ENCODE data around the gene RORB.

The RORB gene

DNA sequence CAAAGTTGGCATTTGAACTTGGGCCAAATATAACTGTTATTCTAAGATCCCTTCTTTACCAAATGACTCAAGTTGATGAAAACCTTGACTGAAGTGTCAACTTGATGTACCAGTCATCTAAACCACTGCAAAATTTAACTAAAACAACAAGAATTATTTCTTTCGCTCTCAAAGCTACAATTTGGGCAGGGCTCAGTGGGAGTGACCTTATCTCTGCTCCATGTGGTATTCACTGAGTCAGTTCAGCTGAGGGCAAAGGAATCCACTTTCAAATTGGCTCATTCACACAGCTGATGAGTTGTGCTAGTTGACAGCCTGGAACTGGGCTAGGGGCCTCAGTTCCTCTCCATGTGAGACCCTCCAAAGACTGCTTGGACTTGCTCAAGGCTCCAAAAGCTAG is 166.3 kb downstream of the RORB start:
- ChIA-PET CTCF (interaction anchor here (0.8 to 2.0 kb wide), 6 partner anchors 11 to 110 kb away, joined by 3 to 5 read pairs (median 4); no protein-coding TSS in a partner anchor), POLR2A (no interaction called here)
- DNase-seq (ENCODE audit: extremely low spot score), result no peak
- TF ChIP-seq, protein P1, sequence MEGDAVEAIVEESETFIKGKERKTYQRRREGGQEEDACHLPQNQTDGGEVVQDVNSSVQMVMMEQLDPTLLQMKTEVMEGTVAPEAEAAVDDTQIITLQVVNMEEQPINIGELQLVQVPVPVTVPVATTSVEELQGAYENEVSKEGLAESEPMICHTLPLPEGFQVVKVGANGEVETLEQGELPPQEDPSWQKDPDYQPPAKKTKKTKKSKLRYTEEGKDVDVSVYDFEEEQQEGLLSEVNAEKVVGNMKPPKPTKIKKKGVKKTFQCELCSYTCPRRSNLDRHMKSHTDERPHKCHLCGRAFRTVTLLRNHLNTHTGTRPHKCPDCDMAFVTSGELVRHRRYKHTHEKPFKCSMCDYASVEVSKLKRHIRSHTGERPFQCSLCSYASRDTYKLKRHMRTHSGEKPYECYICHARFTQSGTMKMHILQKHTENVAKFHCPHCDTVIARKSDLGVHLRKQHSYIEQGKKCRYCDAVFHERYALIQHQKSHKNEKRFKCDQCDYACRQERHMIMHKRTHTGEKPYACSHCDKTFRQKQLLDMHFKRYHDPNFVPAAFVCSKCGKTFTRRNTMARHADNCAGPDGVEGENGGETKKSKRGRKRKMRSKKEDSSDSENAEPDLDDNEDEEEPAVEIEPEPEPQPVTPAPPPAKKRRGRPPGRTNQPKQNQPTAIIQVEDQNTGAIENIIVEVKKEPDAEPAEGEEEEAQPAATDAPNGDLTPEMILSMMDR (IDR thresholded peaks at IDR 0.05; ENCODE audit: control extremely low read depth, extremely low read depth, low read depth, missing control alignments), result no peak

DNA sequence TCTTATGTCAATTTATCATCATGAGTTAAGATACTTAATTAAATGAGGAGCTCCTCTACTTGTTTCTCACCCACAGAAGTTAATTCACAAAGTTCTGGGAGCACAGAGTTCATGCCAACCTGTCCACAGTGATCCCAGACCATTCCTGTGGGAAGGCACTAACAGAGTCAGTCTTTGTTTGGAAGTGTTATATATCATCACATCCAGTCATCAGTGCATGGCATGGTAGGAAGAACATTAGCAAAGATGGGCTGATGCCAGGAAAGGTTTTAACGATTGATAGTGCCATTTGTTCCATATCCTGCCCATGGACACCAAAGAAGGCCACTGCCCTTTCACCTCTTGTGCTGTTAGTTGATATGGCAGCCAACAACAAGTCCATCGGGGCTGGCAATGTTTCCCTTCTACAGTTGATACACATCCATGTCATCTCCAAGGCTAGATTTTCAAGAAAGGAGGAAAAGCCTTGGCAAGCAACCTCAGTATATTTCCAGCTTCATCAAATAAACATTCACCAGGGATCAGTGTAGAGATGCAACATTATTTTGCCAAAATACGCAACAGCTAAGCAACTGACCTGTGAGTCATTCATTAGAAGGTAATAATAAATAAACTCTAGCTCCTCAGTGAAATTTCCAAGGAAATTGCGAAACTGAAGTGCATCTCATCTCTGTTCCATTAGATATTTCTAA is 169.6 kb downstream of the RORB start:
- TF ChIP-seq, protein P1 (IDR thresholded peaks at IDR 0.05; ENCODE audit: control extremely low read depth, extremely low read depth, low read depth, missing control alignments), result no peak
- DNase-seq (ENCODE audit: extremely low spot score), result no peak
- POLR2A ChIA-PET, result no interaction called here
- CTCF ChIA-PET, result interaction anchor here (2.1 kb wide), 1 partner anchor 10 kb away, joined by 6 read pairs; no protein-coding TSS in a partner anchor

DNA sequence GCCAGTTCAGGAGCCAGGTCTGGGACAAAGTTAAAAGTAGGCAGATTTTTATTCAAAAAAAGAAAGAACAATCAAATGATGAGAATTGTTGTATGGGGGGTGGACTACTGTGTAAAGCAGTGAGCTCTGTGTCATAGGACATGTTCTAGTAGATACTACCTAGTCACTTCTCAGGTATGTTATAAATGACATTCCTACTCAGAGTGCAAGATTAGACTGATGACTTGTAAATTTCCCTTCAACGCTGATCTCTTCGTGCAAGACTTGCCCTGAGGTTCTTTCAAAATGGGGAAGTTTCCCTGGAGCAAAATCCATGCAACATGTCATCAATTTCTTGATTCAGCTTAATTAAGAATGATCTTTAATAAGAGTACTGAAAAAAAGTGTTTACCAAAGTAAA is 175.1 kb downstream of the RORB start:
- CTCF ChIA-PET, result no interaction called here
- DNase-seq (ENCODE audit: extremely low spot score), result no peak
- POLR2A ChIA-PET, result no interaction called here
- TF ChIP-seq, protein P1 (IDR thresholded peaks at IDR 0.05; ENCODE audit: control extremely low read depth, extremely low read depth, low read depth, missing control alignments), result no peak

GRCh38 chr9:74674077-74674476 is 176.9 kb downstream of the RORB start:
- TF ChIP-seq, protein P1 (IDR thresholded peaks at IDR 0.05; ENCODE audit: control extremely low read depth, extremely low read depth, low read depth, missing control alignments), result no peak
- no peak for DNase-seq (ENCODE audit: extremely low spot score)
- CTCF ChIA-PET, result no interaction called here
- POLR2A ChIA-PET, result no interaction called here

GRCh38 chr9:74681906-74682305 is 184.8 kb downstream of the RORB start:
- TF ChIP-seq, protein P1 (IDR thresholded peaks at IDR 0.05; ENCODE audit: control extremely low read depth, extremely low read depth, low read depth, missing control alignments), result no peak
- ChIA-PET POLR2A (no interaction called here), CTCF (interaction anchor here (1.5 to 1.7 kb wide), 2 partner anchors 11 to 19 kb away, joined by 3 to 4 read pairs; no protein-coding TSS in a partner anchor)
- DNase-seq (ENCODE audit: extremely low spot score), result no peak

DNA sequence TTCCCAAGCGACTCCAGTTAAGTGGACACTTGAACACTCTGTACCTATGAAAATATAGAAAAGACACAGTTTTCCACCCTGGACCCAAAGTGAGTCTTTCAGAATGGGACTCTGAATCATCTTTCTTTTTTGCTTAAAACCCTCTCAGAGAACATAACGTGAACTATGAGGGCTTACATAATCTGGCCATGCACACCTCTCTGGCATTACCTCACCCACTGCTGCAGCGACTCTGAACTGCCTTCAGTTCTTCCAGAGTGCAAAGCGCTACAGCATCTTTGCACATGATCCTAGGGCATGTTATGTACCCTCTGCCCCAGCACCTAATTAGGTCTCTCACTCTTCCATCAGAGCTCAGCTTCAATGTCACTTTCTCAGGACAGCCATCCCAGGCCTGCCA is 186.2 kb downstream of the RORB start:
- TF ChIP-seq, protein P1 (IDR thresholded peaks at IDR 0.05; ENCODE audit: control extremely low read depth, extremely low read depth, low read depth, missing control alignments), result no peak
- POLR2A ChIA-PET, result no interaction called here
- CTCF ChIA-PET, result interaction anchor here (1.5 kb wide), 1 partner anchor 20 kb away, joined by 3 read pairs; no protein-coding TSS in a partner anchor

More for the DNA sequence above, 186.2 kb downstream of the RORB start:
- no peak for DNase-seq (ENCODE audit: extremely low spot score)
